Ovary (tissue), 9 donors: Measurements from ENCODE around the gene IGSF9. TPM values are rescaled to one million over a fixed set of nuclear protein-coding genes. Genes with fewer than 3 reads are reported as not detected.

Source experiments
- DNase-seq, 5 donors: peaks; one replicate each; pipeline ENCODE4 v3.0.0-alpha.2; 2019 to 2020
- H3K27ac ChIP-seq, 2 donors: fragments of 200-600 bp; one replicate each; pipeline versions ENCODE4 v1.5.1 to v1.8.0; 2019 to 2022
- H3K27me3 ChIP-seq: fragments of 200-600 bp; one replicate; pipeline ENCODE4 v1.8.0; 2022
- H3K36me3 ChIP-seq: fragments of 200-600 bp; sonication (generic); one replicate; pipeline ENCODE4 v1.5.1; 2019
- H3K4me1 ChIP-seq: one replicate; pipeline ENCODE4 v1.8.1; 2013; ENCODE audit warnings: mild to moderate bottlenecking, moderate library complexity; ENCODE audit not compliant: insufficient read depth
- H3K4me3 ChIP-seq: fragments of 200-600 bp; sonication (generic); one replicate; pipeline ENCODE4 v1.5.1; 2017
- H3K9me3 ChIP-seq, 2 donors: fragments of 200-600 bp in 1 of 2; sonication (generic) in 1 of 2; one replicate each; pipeline versions ENCODE4 v1.5.1 to v1.8.1; 2013 to 2019; ENCODE audit warnings: mild to moderate bottlenecking in 1 of 2, moderate library complexity in 1 of 2
- EP300 ChIP-seq: sonication (generic); formaldehyde crosslinking; IDR thresholded peaks from one replicate; pipeline ENCODE4 v1.6.1; 2017; ENCODE audit warnings: antibody characterized with exemption
- POLR2A ChIP-seq: fragments of 450-650 bp; IDR thresholded peaks from one replicate; pipeline ENCODE4 v1.6.1; 2017; ENCODE audit warnings: antibody characterized with exemption, mild to moderate bottlenecking, moderate library complexity
- WGBS, 3 donors: extraction: QIAGEN DNeasy Blood & Tissue Kit in 1 of 3; methylation state at CpG; one replicate each; pipeline versions ENCODE4 v1.1.5 to v1.1.7; 2013 to 2017; 5-methylcytosine and 5-hydroxymethylcytosine counted together
- intact Hi-C, 4 donors: fragments of 100-400 bp; cut with DNase I; formaldehyde crosslinking; loops; one replicate each; pipeline versions ENCODE4 v1.11.0 to v1.15.1; 2022 to 2023
- polyA plus RNA-seq, 2 donors: library from polyadenylated mRNA; stranded (reverse); fragments of 200-250 nt in 1 of 2; fragments of 350-450 nt in 1 of 2; fragmentation: Illumina TruSeq in 1 of 2; extraction: RNeasy Lipid Tissue Mini Kit (QIAGEN cat#74804) in 1 of 2; gene quantifications; one replicate each; pipeline ENCODE4 v1.2.3, GENCODE V29; 2013 to 2014
- total RNA-seq, 7 donors: library from RNA; depleted of rRNA in 2 of 7; stranded (reverse); fragments of >200 nt in 2 of 7; fragmentation: NEBNext Ultra II Directional in 3 of 7; extraction: Animal tissue kit (Norgen Biotek cat#: 25700) in 3 of 7; gene quantifications; one replicate each; pipeline versions ENCODE4 v1.1.0 to v1.2.4, GENCODE V29; 2016 to 2023
- TF ChIP-seq, protein P1 (sequence below), 3 donors: fragments of 450-650 bp in 2 of 3; fragments of 200-600 bp in 1 of 3; IDR thresholded peaks; one replicate each; pipeline versions ENCODE4 v1.5.1 to v1.8.0; 2016 to 2022; ENCODE audit warnings: antibody characterized with exemption in 3 of 3, mild to moderate bottlenecking in 1 of 3
- donor health status: DM: no; HTN: no; CAD: no; lungs with moderate emphysema.
- donor health status: DM: no; HTN: no; CAD: no.
- donor health status: Bipolar disorder and iron deficiency.
- donor health status: DM: yes; HTN: yes; CAD: no.
- donor health status: DM: no; HTN: no; CAD: no.
- donor health status: DM: yes; HTN: yes; CAD: no.

The IGSF9 gene
- total and polyA plus RNA-seq, 9 donors: 0.10 to 14.0 (median 1.3) TPM

DNA sequence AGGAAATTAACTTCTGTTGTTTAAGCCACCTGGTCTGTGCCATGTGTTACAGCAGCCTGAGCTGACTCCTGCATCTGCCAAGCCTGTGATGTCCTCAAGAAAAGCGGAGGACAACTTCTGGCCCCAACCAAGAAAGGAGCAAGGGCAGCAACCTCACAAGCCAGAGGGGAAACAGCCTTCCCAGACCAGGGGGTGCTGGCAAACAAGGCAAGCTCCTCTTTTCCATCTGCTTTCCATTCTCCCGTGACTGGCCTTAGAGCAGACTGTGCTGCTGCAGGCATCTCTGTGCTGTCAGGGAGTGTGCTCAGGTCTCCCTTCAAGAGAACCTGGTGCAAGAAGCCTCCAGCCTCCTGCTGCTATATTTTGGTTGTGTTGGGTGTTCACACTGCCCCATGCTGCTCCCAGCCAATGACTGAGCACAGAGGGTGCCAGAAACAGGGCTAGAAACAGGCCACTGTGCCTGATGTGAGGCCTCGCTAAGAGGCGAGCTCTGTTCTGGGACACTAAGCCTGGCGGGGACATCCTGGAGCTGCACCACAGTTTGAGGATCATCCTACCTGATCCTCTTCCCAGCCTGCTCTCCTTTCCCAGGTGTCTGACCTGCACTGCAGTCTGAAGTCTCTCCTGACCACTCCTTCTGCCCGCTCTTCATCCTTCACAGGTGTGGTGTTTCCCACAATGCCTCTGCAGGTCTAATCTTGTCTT, 36.1 kb upstream of the IGSF9 start:
- WGBS, 3 donors: 92 to 99% (median 95%) methylated on average over 6 of the region's 6 CpGs
- TF ChIP-seq, protein P1, sequence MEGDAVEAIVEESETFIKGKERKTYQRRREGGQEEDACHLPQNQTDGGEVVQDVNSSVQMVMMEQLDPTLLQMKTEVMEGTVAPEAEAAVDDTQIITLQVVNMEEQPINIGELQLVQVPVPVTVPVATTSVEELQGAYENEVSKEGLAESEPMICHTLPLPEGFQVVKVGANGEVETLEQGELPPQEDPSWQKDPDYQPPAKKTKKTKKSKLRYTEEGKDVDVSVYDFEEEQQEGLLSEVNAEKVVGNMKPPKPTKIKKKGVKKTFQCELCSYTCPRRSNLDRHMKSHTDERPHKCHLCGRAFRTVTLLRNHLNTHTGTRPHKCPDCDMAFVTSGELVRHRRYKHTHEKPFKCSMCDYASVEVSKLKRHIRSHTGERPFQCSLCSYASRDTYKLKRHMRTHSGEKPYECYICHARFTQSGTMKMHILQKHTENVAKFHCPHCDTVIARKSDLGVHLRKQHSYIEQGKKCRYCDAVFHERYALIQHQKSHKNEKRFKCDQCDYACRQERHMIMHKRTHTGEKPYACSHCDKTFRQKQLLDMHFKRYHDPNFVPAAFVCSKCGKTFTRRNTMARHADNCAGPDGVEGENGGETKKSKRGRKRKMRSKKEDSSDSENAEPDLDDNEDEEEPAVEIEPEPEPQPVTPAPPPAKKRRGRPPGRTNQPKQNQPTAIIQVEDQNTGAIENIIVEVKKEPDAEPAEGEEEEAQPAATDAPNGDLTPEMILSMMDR (IDR thresholded peaks at IDR 0.05): no peak
- no peak for TF ChIP-seq EP300
- no peak for TF ChIP-seq POLR2A
- Histone ChIP-seq H3K4me1 (no peaks in the 10 kb centered on the region), H3K27ac (no peak overlapping the region), H3K9me3 (no peaks in the 10 kb centered on the region), H3K4me3 (no peak overlapping the region), H3K36me3 (no peaks in the 10 kb centered on the region), H3K27me3 (no peaks in the 10 kb centered on the region)
- DNase-seq: no peak
- intact Hi-C loops: no loop called here

DNA sequence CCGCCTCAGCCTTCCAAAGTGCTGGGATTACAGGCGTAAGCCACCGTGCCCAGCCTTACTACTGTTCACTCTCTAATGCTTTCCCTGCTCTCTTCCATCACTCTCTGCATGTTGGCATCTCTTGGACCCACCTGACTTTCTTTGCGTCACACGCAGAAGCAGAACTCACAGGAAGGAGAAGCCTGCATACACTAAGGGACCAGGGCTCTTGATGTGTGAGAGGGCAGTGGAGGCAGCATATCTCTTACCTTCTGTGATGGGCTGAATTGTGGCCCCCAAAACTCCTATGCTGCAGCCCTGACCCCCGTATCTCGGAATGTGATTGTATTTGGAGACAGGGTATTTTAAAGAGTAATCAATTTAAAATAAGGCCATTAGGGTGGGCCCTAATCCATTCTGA, 35.4 kb upstream of the IGSF9 start:
- TF ChIP-seq EP300: no peak
- TF ChIP-seq, protein P1 (IDR thresholded peaks at IDR 0.05): no peak
- TF ChIP-seq POLR2A: no peak
- WGBS, 3 donors: 94 to 95% (median 94%) methylated on average over 7 of the region's 7 CpGs
- no peak overlapping the region for H3K27ac ChIP-seq
- H3K36me3 ChIP-seq: no peaks in the 10 kb centered on the region
- intact Hi-C loops: no loop called here
- no peak overlapping the region for H3K4me3 ChIP-seq
- no peak for DNase-seq
- H3K27me3 ChIP-seq: no peaks in the 10 kb centered on the region
- H3K4me1 ChIP-seq: no peaks in the 10 kb centered on the region
- no peaks in the 10 kb centered on the region for H3K9me3 ChIP-seq

DNA sequence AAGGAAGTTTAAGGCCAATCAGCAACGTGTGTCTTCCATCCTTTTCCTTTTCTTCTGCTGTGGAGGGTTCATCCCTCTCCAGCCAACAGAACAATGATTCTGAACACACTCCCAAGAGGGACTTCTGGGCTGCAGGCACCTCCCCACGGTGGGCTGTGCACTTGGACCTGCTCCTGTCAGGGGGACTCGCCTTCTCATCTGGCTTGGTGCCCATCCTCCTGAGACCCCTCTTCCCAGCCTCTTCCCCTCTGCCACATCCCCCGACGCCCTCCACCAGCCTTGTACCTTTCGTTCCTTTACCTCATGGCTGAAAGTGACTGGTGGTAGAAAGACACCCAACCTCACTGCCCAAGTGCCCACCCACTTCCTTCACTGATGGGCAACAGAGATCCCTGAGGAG, 34.7 kb upstream of the IGSF9 start:
- 60 to 63% (median 62%) methylated on average over 6 of the region's 6 CpGs for WGBS, 3 donors
- Histone ChIP-seq H3K4me3 (no peak overlapping the region), H3K36me3 (no peaks in the 10 kb centered on the region), H3K27ac (no peak overlapping the region), H3K9me3 (no peaks in the 10 kb centered on the region), H3K27me3 (no peaks in the 10 kb centered on the region), H3K4me1 (no peaks in the 10 kb centered on the region)
- DNase-seq: no peak
- intact Hi-C loops: no loop called here
- TF ChIP-seq EP300 (no peak), POLR2A (no peak)
- TF ChIP-seq, protein P1 (IDR thresholded peaks at IDR 0.05): no peak

DNA sequence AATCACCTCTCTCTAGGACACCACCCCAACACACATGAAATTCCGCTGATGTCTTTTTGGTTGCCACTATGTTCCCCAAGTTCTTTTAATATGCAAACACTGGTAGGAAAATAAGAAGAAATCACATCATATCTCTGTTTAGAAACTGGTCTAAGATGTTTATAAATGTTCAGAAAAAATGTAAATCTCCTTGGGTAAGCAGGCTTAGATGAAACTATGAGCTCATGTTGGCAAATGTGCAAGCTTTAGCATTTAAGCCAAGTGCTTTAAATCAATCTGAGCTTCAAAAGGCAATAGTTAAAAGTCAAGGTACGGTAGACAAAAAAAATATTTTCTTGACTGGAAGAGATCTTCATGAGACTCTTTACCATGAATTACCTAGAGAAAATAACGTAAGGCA, 33.8 kb upstream of the IGSF9 start:
- Histone ChIP-seq H3K27me3 (no peaks in the 10 kb centered on the region), H3K9me3 (no peaks in the 10 kb centered on the region), H3K4me3 (no peak overlapping the region), H3K4me1 (no peaks in the 10 kb centered on the region), H3K27ac (no peak overlapping the region), H3K36me3 (no peaks in the 10 kb centered on the region)
- WGBS, 3 donors: 28 to 36% (median 31%) methylated on average over 3 of the region's 3 CpGs
- DNase-seq: no peak
- TF ChIP-seq POLR2A: no peak
- TF ChIP-seq, protein P1 (IDR thresholded peaks at IDR 0.05): no peak
- TF ChIP-seq EP300: no peak
- intact Hi-C loops: no loop called here
